Measurements from ENCODE around the gene RALGPS1. TPM values are rescaled to one million over a fixed set of nuclear protein-coding genes. Genes with fewer than 3 reads are reported as not detected.
A peak's percentile ranks its signal among the peaks of the same experiment; 100 is the strongest.

The RALGPS1 gene
- total RNA-seq, 4 donors from 2014 or later, result 4.6 to 11.9 (median 10.0) TPM

GRCh38 chr9:127139775-127140174 is 225.2 kb downstream of the RALGPS1 start:
- H3K36me3 ChIP-seq, result no peaks in the 10 kb centered on the region
- no peak for TF ChIP-seq POLR2AphosphoS5 (IDR thresholded peaks at IDR 0.05)
- TF ChIP-seq POLR2A (IDR thresholded peaks at IDR 0.05; ENCODE audit: low read depth), result no peak
- TF ChIP-seq EP300 (IDR thresholded peaks at IDR 0.05), result no peak
- TF ChIP-seq, protein P1, sequence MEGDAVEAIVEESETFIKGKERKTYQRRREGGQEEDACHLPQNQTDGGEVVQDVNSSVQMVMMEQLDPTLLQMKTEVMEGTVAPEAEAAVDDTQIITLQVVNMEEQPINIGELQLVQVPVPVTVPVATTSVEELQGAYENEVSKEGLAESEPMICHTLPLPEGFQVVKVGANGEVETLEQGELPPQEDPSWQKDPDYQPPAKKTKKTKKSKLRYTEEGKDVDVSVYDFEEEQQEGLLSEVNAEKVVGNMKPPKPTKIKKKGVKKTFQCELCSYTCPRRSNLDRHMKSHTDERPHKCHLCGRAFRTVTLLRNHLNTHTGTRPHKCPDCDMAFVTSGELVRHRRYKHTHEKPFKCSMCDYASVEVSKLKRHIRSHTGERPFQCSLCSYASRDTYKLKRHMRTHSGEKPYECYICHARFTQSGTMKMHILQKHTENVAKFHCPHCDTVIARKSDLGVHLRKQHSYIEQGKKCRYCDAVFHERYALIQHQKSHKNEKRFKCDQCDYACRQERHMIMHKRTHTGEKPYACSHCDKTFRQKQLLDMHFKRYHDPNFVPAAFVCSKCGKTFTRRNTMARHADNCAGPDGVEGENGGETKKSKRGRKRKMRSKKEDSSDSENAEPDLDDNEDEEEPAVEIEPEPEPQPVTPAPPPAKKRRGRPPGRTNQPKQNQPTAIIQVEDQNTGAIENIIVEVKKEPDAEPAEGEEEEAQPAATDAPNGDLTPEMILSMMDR (IDR thresholded peaks at IDR 0.05), result no peak
- H3K4me3 ChIP-seq, result no peak overlapping the region
- no peaks in the 10 kb centered on the region for H3K9me3 ChIP-seq
- H3K4me1 ChIP-seq, result peaks cover 20 to 35% (median 23%) of the 10 kb centered on the region in 4 donors
- intact Hi-C loops (cut with DNase I), result no loop called here
- 95% methylated on average over 6 of the region's 6 CpGs for WGBS
- no peaks in the 10 kb centered on the region for H3K27me3 ChIP-seq
- no peak for DNase-seq (ENCODE audit: extremely low spot score)
- H3K27ac ChIP-seq (replicated peaks in 1 of 4), result no peak overlapping the region

- Histone ChIP-seq H3K4me3 (no peak overlapping the region), H3K27me3 (no peaks in the 10 kb centered on the region), H3K27ac (replicated peaks in 1 of 4) (no peak overlapping the region), H3K9me3 (no peaks in the 10 kb centered on the region), H3K36me3 (no peaks in the 10 kb centered on the region), H3K4me1 (peaks cover 17 to 31% (median 19%) of the 10 kb centered on the region in 4 donors)
- intact Hi-C loops (cut with DNase I), result no loop called here
- DNase-seq (ENCODE audit: extremely low spot score), result no peak
- 93% methylated on average over 5 of the region's 6 CpGs for WGBS
- TF ChIP-seq EP300 (IDR thresholded peaks at IDR 0.05) (no peak), POLR2AphosphoS5 (IDR thresholded peaks at IDR 0.05) (no peak), POLR2A (IDR thresholded peaks at IDR 0.05; ENCODE audit: low read depth) (no peak)
- TF ChIP-seq, protein P1 (IDR thresholded peaks at IDR 0.05), result no peak
Observed at GRCh38 chr9:127140181-127140580, 225.6 kb downstream of the RALGPS1 start.

DNA sequence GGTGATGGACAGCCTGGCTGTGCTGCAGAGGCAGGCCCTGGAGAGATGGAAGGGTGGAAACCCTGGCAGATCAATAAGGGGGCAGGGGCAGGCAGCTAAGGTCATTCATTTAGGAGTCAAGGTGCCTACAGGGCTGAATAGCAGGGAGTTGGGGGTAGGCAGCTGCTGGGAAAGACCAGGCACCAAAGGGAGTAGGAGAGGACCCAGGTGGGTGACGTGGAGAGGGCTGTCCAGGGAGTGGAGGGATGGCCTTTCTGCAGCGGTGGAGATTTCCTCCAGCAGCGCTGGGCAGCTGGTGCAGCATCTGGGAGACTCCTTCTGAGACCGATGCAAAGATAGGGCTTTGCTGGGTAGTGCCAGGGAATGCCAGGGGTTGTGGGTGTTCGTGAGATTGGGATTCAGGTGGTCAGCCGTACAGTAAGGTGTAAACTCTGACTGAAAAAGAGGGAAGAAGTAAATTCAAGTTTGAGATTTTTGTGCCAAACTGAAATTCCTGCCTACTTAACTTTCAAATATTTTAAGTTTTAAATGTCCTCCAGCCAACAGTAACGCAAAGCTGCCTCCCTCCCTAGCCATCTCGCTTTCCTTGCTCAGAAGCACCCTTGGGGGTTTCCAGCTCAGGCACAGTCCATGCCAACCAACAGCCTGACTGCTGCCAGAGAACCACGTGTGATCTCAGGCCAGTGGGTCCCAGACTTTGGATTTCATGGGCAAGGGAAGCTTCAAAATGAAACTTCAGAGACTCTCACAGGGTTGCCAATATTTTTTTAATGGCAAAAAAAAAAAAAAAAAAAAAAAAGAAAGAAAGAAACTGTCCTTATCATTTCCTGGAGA is 226.5 kb downstream of the RALGPS1 start:
- intact Hi-C loops (cut with DNase I), result no loop called here
- peak; percentile 74 for DNase-seq (ENCODE audit: extremely low spot score)
- H3K4me1 ChIP-seq, result peaks cover 10 to 25% (median 12%) of the 10 kb centered on the region in 4 donors
- no peaks in the 10 kb centered on the region for H3K36me3 ChIP-seq
- no peaks in the 10 kb centered on the region for H3K27me3 ChIP-seq
- H3K4me3 ChIP-seq, result no peak overlapping the region
- H3K27ac ChIP-seq (replicated peaks in 1 of 4), result no peak overlapping the region
- H3K9me3 ChIP-seq, result no peaks in the 10 kb centered on the region
- 81% methylated on average over 9 of the region's 9 CpGs for WGBS
- TF ChIP-seq, protein P1 (IDR thresholded peaks at IDR 0.05), result no peak
- no peak for TF ChIP-seq EP300 (IDR thresholded peaks at IDR 0.05)
- TF ChIP-seq POLR2A (IDR thresholded peaks at IDR 0.05; ENCODE audit: low read depth), result no peak
- no peak for TF ChIP-seq POLR2AphosphoS5 (IDR thresholded peaks at IDR 0.05)

DNA sequence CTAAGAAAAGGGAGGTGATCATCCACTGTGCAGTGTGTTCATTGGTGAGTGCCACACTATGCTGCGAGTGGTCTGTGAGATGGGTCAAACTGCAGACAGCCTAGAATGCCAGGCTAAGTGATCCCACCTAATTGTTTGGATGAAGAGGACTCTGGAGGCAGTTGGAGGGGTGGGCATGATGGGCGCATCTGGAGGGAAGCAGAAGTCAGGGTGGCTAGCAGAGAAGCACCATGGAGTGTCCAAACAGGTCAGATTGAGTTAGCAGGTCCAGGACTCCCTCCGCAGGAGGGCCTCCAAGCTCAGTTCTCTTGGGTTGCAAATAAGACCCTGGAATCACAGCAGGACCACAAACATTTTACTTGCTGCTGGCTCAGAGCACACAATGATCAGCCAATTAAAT is 227.7 kb downstream of the RALGPS1 start:
- 96% methylated on average over 3 of the region's 3 CpGs for WGBS
- intact Hi-C loops (cut with DNase I), result no loop called here
- H3K27ac ChIP-seq (replicated peaks in 1 of 4), result no peak overlapping the region

More for the DNA sequence above, 227.7 kb downstream of the RALGPS1 start:
- TF ChIP-seq, protein P1 (IDR thresholded peaks at IDR 0.05), result no peak
- TF ChIP-seq POLR2AphosphoS5 (IDR thresholded peaks at IDR 0.05) (no peak), POLR2A (IDR thresholded peaks at IDR 0.05; ENCODE audit: low read depth) (no peak), EP300 (IDR thresholded peaks at IDR 0.05) (no peak)
- no peaks in the 10 kb centered on the region for H3K9me3 ChIP-seq
- peaks cover 0 to 15% (median 3%) of the 10 kb centered on the region in 4 donors for H3K4me1 ChIP-seq
- H3K4me3 ChIP-seq, result no peak overlapping the region
- no peaks in the 10 kb centered on the region for H3K27me3 ChIP-seq
- peak; percentile 86 for DNase-seq (ENCODE audit: extremely low spot score)
- no peaks in the 10 kb centered on the region for H3K36me3 ChIP-seq
